ENCODE results near the gene ALOX5.

DNA sequence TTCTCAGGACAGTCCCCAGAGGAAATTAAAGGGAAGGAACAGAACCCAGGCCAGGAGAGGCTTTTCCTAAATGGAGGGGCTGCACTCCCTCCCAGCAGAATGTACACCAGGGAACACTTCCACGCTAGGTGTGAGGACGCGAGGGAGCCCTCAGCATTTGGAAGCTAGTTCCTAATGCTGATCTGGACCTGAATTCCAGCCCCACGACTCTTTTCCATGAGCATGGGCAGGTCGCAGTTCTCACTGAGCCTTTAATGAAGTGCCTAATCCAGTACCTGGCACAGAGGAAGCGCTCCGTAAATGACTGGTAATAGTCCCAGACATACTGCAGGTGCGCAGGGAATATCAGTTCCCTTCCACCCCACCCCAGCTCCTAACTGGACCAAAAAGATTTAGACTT is 1.1 kb downstream of the ALOX5 start:
- no peak for TF ChIP-seq FOXP1 (CRISPR knock-in tag; IDR thresholded peaks at IDR 0.05; ENCODE audit: borderline replicate concordance)
- no peak for TF ChIP-seq ZNF263 (CRISPR knock-in tag; IDR thresholded peaks at IDR 0.05; ENCODE audit: low read depth)
- TF ChIP-seq, protein P1, sequence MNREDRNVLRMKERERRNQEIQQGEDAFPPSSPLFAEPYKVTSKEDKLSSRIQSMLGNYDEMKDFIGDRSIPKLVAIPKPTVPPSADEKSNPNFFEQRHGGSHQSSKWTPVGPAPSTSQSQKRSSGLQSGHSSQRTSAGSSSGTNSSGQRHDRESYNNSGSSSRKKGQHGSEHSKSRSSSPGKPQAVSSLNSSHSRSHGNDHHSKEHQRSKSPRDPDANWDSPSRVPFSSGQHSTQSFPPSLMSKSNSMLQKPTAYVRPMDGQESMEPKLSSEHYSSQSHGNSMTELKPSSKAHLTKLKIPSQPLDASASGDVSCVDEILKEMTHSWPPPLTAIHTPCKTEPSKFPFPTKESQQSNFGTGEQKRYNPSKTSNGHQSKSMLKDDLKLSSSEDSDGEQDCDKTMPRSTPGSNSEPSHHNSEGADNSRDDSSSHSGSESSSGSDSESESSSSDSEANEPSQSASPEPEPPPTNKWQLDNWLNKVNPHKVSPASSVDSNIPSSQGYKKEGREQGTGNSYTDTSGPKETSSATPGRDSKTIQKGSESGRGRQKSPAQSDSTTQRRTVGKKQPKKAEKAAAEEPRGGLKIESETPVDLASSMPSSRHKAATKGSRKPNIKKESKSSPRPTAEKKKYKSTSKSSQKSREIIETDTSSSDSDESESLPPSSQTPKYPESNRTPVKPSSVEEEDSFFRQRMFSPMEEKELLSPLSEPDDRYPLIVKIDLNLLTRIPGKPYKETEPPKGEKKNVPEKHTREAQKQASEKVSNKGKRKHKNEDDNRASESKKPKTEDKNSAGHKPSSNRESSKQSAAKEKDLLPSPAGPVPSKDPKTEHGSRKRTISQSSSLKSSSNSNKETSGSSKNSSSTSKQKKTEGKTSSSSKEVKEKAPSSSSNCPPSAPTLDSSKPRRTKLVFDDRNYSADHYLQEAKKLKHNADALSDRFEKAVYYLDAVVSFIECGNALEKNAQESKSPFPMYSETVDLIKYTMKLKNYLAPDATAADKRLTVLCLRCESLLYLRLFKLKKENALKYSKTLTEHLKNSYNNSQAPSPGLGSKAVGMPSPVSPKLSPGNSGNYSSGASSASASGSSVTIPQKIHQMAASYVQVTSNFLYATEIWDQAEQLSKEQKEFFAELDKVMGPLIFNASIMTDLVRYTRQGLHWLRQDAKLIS (CRISPR knock-in tag; IDR thresholded peaks at IDR 0.05; ENCODE audit: borderline replicate concordance): no peak
- no peak for TF ChIP-seq OVOL2 (CRISPR knock-in tag; IDR thresholded peaks at IDR 0.05; ENCODE audit: borderline replicate concordance)
- TF ChIP-seq ATF1 (CRISPR knock-in tag; IDR thresholded peaks at IDR 0.05): no peak
- no peak for TF ChIP-seq CTCF (IDR thresholded peaks at IDR 0.05)
- TF ChIP-seq ZNF138 (CRISPR knock-in tag; conservative IDR thresholded peaks at IDR 0.05): no peak

Measured in WTC11 (cell line).